ENCODE measurements around the gene AXDND1. TPM values are rescaled to one million over a fixed set of nuclear protein-coding genes. Genes with fewer than 3 reads are reported as not detected.
"Not testable (repeated sequence)": the region's sequence is repeated elsewhere in the genome, so short reads cannot be mapped to it uniquely, and the experiment has no call there.

Gene AXDND1
- total RNA-seq, 4 donors from 2014 or later = not detected

- no peak for TF ChIP-seq POLR2A (IDR thresholded peaks at IDR 0.05)
- H3K4me1 ChIP-seq = no peaks in the 10 kb centered on the region
- H3K27me3 ChIP-seq = no peaks in the 10 kb centered on the region
- in situ Hi-C loops (cut with MboI; ENCODE audit: low sequenced_read_pairs in 4 of 4) = no loop called here
- H3K36me3 ChIP-seq = no peaks in the 10 kb centered on the region
- intact Hi-C loops (cut with DNase I; ENCODE audit: low total_unique reads) = no loop called here
- ATAC-seq = no peak
- no peaks in the 10 kb centered on the region for H3K9me3 ChIP-seq
- H3K4me3 ChIP-seq = no peak overlapping the region
- no peak for DNase-seq
- H3K27ac ChIP-seq = no peak overlapping the region
Observed at GRCh38 chr1:179506199-179506598, 140.4 kb downstream of the AXDND1 start.

GRCh38 chr1:179509384-179509783 lies 143.6 kb downstream of the AXDND1 start:
- ATAC-seq (no peak), DNase-seq (no peak)
- no peak for TF ChIP-seq POLR2A (IDR thresholded peaks at IDR 0.05)
- TF ChIP-seq, protein P1, sequence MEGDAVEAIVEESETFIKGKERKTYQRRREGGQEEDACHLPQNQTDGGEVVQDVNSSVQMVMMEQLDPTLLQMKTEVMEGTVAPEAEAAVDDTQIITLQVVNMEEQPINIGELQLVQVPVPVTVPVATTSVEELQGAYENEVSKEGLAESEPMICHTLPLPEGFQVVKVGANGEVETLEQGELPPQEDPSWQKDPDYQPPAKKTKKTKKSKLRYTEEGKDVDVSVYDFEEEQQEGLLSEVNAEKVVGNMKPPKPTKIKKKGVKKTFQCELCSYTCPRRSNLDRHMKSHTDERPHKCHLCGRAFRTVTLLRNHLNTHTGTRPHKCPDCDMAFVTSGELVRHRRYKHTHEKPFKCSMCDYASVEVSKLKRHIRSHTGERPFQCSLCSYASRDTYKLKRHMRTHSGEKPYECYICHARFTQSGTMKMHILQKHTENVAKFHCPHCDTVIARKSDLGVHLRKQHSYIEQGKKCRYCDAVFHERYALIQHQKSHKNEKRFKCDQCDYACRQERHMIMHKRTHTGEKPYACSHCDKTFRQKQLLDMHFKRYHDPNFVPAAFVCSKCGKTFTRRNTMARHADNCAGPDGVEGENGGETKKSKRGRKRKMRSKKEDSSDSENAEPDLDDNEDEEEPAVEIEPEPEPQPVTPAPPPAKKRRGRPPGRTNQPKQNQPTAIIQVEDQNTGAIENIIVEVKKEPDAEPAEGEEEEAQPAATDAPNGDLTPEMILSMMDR (IDR thresholded peaks at IDR 0.05 in 4 of 5, conservative IDR thresholded peaks at IDR 0.05 in 1 of 5) = no peak
- intact Hi-C loops (cut with DNase I; ENCODE audit: low total_unique reads) = no loop called here
- Histone ChIP-seq H3K36me3 (no peaks in the 10 kb centered on the region), H3K4me1 (no peaks in the 10 kb centered on the region), H3K4me3 (no peak overlapping the region), H3K27me3 (no peaks in the 10 kb centered on the region), H3K9me3 (no peaks in the 10 kb centered on the region), H3K27ac (no peak overlapping the region)
- in situ Hi-C loops (cut with MboI; ENCODE audit: low sequenced_read_pairs in 4 of 4) = no loop called here

- Histone ChIP-seq H3K4me1 (no peaks in the 10 kb centered on the region), H3K36me3 (no peaks in the 10 kb centered on the region), H3K4me3 (no peak overlapping the region), H3K27ac (no peak overlapping the region), H3K9me3 (no peaks in the 10 kb centered on the region), H3K27me3 (no peaks in the 10 kb centered on the region)
- in situ Hi-C loops (cut with MboI; ENCODE audit: low sequenced_read_pairs in 4 of 4) = no loop called here
- ATAC-seq = no peak
- intact Hi-C loops (cut with DNase I; ENCODE audit: low total_unique reads) = no loop called here
- no peak for DNase-seq
- TF ChIP-seq POLR2A (IDR thresholded peaks at IDR 0.05) = no peak
- TF ChIP-seq, protein P1 (IDR thresholded peaks at IDR 0.05 in 4 of 5, conservative IDR thresholded peaks at IDR 0.05 in 1 of 5) = no peak
Observed at GRCh38 chr1:179510038-179510437, 144.3 kb downstream of the AXDND1 start.

GRCh38 chr1:179516976-179517705 lies 151.4 kb downstream of the AXDND1 start:
- intact Hi-C loops (cut with DNase I; ENCODE audit: low total_unique reads) (no loop called here), in situ Hi-C loops (cut with MboI; ENCODE audit: low sequenced_read_pairs in 4 of 4) (no loop called here)
- H3K4me3 ChIP-seq = no peak overlapping the region
- TF ChIP-seq POLR2A (IDR thresholded peaks at IDR 0.05) = no peak
- TF ChIP-seq, protein P1 (IDR thresholded peaks at IDR 0.05 in 4 of 5, conservative IDR thresholded peaks at IDR 0.05 in 1 of 5) = no peak
- no peak overlapping the region for H3K27ac ChIP-seq
- no peaks in the 10 kb centered on the region for H3K4me1 ChIP-seq
- DNase-seq (no peak), ATAC-seq (no peak)
- H3K9me3 ChIP-seq = no peaks in the 10 kb centered on the region
- no peaks in the 10 kb centered on the region for H3K27me3 ChIP-seq
- H3K36me3 ChIP-seq = no peaks in the 10 kb centered on the region

DNA sequence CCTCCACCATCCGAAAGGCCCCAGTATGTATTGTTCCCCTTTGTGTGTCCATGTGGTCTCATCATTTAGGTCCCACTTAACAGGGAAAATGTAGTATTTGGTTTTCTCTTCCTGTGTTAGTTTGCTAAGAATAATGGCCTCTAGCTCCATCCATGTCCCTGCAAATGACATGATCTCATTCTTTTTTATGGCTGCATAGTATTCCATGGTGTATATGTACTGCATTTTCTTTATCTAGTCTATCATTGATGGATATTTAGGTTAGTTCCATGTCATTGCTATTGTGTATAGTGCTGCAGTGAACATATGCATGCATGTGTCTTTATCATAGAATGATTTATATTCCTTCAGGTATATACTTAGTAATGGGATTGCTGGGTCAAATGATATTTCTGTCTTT lies 152.8 kb downstream of the AXDND1 start:
- intact Hi-C loops (cut with DNase I; ENCODE audit: low total_unique reads); ATAC-seq; H3K27ac ChIP-seq; H3K27me3 ChIP-seq; H3K36me3 ChIP-seq; H3K4me3 ChIP-seq; H3K9me3 ChIP-seq; H3K4me1 ChIP-seq; in situ Hi-C loops (cut with MboI; ENCODE audit: low sequenced_read_pairs in 4 of 4); DNase-seq: not testable (repeated sequence)

All from gastrocnemius medialis (tissue), 4 donors.